ENCODE measurements around the gene TUBA3E.
"Not testable (repeated sequence)": the region's sequence is repeated elsewhere in the genome, so short reads cannot be mapped to it uniquely, and the experiment has no call there.

TUBA3E gene

DNA sequence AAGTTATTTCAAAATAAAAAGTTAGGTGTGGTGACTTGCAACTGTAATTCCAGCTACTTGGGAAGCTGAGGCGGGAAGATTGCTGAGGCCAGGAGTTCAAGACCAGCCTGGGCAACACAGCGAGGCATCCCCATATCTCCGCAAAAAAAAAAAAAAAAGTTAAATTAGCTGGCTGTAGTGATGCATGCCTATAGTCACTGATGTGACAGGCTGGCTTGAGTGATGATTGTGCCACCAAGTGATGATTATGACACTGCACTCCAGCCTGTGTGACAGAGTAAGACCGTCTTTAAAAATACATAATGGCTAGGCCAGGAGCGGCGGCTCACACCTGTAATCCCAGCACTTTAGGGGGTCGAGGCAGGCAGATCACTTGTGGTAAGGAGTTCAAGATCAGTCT is 28.3 kb downstream of the TUBA3E start:
- no peaks in the 10 kb centered on the region for H3K9me3 ChIP-seq
- H3K4me1 ChIP-seq = no peaks in the 10 kb centered on the region
- H4K20me1 ChIP-seq = peaks cover 58% of the 10 kb centered on the region
- H3K4me3 ChIP-seq = no peak overlapping the region
- H3K27ac ChIP-seq = no peak overlapping the region
- peaks cover 100% of the 10 kb centered on the region for H3K36me3 ChIP-seq
- no peak overlapping the region for H3K9ac ChIP-seq
- H3K27me3 ChIP-seq = no peaks in the 10 kb centered on the region
- no peak overlapping the region for H3K4me2 ChIP-seq
- TF ChIP-seq Cebpa-rat (IDR thresholded peaks at IDR 0.05) = no peak

GRCh38 chr2:130169163-130169562 is 29.1 kb downstream of the TUBA3E start:
- not testable (repeated sequence) for H3K27me3 ChIP-seq, H3K4me1 ChIP-seq, H3K9me3 ChIP-seq, H3K4me3 ChIP-seq, H3K4me2 ChIP-seq, H3K27ac ChIP-seq, H3K9ac ChIP-seq
- H3K36me3 ChIP-seq = peaks cover 100% of the 10 kb centered on the region
- H4K20me1 ChIP-seq = peaks cover 52% of the 10 kb centered on the region

DNA sequence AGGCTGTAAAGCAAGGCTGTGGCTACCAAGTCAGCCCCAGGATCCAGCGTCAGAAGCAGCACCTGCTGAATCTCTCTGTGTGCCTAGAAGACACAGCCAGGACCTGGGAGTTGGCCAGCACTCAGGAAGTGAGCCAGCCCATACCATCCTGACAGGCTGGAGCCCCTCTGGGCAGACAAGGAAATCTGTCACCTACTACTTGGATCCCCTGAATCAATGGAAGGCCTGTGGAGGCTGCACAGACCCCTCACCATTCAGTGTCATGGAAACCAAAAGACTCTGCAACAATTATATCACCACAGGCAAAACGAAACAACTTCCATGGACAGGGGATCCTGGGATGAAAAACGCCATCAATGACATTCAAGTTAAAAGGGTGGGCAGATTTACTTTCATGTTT is 31.6 kb downstream of the TUBA3E start:
- H3K9ac ChIP-seq, H3K4me1 ChIP-seq, H3K27me3 ChIP-seq, H3K27ac ChIP-seq, H3K9me3 ChIP-seq, H3K4me2 ChIP-seq, H3K4me3 ChIP-seq: not testable (repeated sequence)
- Histone ChIP-seq H4K20me1 (peaks cover 51% of the 10 kb centered on the region), H3K36me3 (peaks cover 96% of the 10 kb centered on the region)

GRCh38 chr2:130165293-130166016 is 32.8 kb downstream of the TUBA3E start:
- Histone ChIP-seq H3K36me3 (peaks cover 90% of the 10 kb centered on the region), H3K9me3 (no peaks in the 10 kb centered on the region), H3K27ac (no peak overlapping the region)

GRCh38 chr2:130162968-130163367 is 35.3 kb downstream of the TUBA3E start:
- H3K27ac ChIP-seq = no peak overlapping the region
- no peak overlapping the region for H3K4me3 ChIP-seq
- no peak for TF ChIP-seq Cebpa-rat (IDR thresholded peaks at IDR 0.05)
- H3K9me3 ChIP-seq = no peaks in the 10 kb centered on the region
- H3K27me3 ChIP-seq = no peaks in the 10 kb centered on the region
- no peak overlapping the region for H3K4me2 ChIP-seq
- peaks cover 83% of the 10 kb centered on the region for H3K36me3 ChIP-seq
- peaks cover 68% of the 10 kb centered on the region for H4K20me1 ChIP-seq
- peaks cover 33% of the 10 kb centered on the region for H3K4me1 ChIP-seq
- no peak overlapping the region for H3K9ac ChIP-seq

More at GRCh38 chr2:130165293-130166016, 32.8 kb downstream of the TUBA3E start:
- H3K4me2 ChIP-seq = no peak overlapping the region
- H4K20me1 ChIP-seq = peaks cover 51% of the 10 kb centered on the region
- no peaks in the 10 kb centered on the region for H3K27me3 ChIP-seq
- H3K4me3 ChIP-seq = no peak overlapping the region
- no peak for TF ChIP-seq Cebpa-rat (IDR thresholded peaks at IDR 0.05)
- H3K9ac ChIP-seq = no peak overlapping the region
- peaks cover 8% of the 10 kb centered on the region for H3K4me1 ChIP-seq

- H4K20me1 ChIP-seq = peaks cover 68% of the 10 kb centered on the region
- H3K36me3 ChIP-seq = peaks cover 78% of the 10 kb centered on the region
- not testable (repeated sequence) for H3K27ac ChIP-seq, H3K4me3 ChIP-seq, H3K27me3 ChIP-seq, H3K9me3 ChIP-seq, H3K4me2 ChIP-seq, H3K9ac ChIP-seq
- H3K4me1 ChIP-seq = peaks cover 38% of the 10 kb centered on the region
Measured at GRCh38 chr2:130162486-130162885, 35.8 kb downstream of the TUBA3E start.

DNA sequence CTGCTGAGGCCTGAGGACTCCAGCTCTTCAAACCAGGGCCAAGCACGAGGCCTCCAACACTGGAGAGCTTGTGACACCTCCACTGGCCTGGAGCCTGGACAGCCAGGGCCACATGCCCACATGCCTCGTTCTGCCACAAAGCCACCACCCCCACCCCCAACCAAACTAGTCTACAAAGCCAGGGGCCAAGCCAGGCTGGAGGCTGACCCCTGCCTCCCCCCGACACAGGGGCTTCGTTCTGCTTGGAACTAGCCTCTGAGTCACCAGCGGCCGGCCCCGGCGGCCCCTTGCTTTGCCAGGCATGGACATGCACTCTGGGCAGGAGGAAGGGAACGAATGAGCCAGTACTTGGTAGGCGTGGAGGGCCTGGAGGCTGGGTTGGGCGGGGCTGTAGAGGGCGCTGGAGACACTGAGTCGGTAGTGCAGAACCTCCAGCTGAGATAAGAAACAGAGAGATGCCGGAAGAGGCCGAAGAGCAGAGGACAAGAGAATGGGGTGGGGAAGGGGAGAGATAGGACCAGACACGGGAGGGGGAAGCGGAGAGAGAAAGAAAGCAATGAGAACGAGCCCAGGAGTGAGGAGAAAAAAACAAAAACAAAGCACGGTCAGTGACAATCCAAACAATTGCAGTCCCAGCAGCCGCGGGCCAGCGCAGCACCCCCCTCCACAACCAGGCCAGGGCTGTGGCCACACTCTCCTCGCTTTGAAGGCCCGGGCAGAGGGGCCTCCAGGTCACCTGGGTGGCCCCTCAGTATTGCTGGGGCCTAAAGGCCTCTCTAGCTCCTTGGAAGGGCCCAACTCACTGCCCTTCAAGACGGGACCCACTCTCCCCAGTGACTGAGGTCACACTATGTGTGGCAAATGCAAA is 37.2 kb downstream of the TUBA3E start:
- Histone ChIP-seq H3K4me2 (peak overlapping the region; percentile 26; the same call in 1 of the 2 replicates), H4K20me1 (peaks cover 74% of the 10 kb centered on the region), H3K36me3 (peaks cover 64% of the 10 kb centered on the region), H3K4me1 (peaks cover 52% of the 10 kb centered on the region)
- not testable (repeated sequence) for H3K9me3 ChIP-seq, H3K4me3 ChIP-seq, H3K27me3 ChIP-seq, H3K9ac ChIP-seq, H3K27ac ChIP-seq

DNA sequence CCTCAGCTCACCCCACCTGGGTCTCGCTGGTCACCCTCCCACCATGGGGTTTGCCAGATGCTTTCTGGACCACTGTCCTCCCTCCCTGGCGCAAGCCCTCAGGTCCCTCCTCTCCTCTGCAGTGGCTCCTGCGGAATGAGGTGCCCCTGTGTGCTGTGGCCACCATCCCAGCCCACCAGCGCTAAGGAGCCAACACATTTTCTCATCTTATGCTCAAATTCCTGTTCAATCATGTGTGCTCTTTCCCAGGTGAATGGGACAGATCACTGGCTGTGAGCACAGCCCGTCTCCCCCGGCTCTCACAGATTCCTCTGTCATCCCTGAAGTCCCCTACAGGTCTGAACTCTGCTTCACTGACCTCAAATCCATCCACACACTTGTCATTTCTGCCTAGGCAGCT is 38.1 kb downstream of the TUBA3E start:
- Histone ChIP-seq H3K36me3 (peaks cover 63% of the 10 kb centered on the region), H3K4me3 (no peak overlapping the region), H3K9ac (no peak overlapping the region), H3K9me3 (no peaks in the 10 kb centered on the region), H3K4me2 (peak overlapping the region; percentile 86; the same call in 1 of the 2 replicates), H3K4me1 (peaks cover 56% of the 10 kb centered on the region), H4K20me1 (peaks cover 77% of the 10 kb centered on the region), H3K27ac (no peak overlapping the region), H3K27me3 (no peaks in the 10 kb centered on the region)
- TF ChIP-seq Cebpa-rat (IDR thresholded peaks at IDR 0.05) = no peak

GRCh38 chr2:130159376-130159775 is 38.9 kb downstream of the TUBA3E start:
- peaks cover 56% of the 10 kb centered on the region for H3K4me1 ChIP-seq
- H3K9me3 ChIP-seq, H3K27me3 ChIP-seq, H3K4me3 ChIP-seq, H3K9ac ChIP-seq, H3K27ac ChIP-seq: not testable (repeated sequence)
- H3K4me2 ChIP-seq = peak overlapping the region; percentile 86
- peaks cover 81% of the 10 kb centered on the region for H4K20me1 ChIP-seq
- peaks cover 63% of the 10 kb centered on the region for H3K36me3 ChIP-seq

DNA sequence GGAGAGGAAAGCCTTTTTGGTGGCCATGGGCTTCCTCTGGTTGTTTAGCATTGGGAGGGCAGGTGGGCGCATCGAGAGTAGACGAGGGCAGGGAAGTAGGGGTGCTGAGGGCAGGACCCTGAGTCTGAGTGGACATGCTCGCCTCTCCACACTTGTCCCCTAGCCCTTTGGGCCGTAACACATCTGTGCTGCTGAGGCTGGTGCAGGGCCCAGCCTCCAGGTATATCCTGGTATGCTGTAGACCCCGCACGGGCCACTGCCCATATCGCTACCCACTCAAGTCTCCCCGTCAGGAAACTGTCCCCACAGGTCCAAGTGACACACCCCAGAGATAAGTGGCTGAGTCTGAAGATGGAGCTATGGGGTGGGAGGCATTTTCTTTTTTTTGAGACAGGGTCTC is 39.6 kb downstream of the TUBA3E start:
- Histone ChIP-seq H3K27ac (peak overlapping the region; percentile 92), H3K4me2 (peak overlapping the region; percentile 86), H3K9ac (0 out of 2 replicates have a peak overlapping the region, but pooled peaks have one; percentile 38), H3K27me3 (no peaks in the 10 kb centered on the region), H3K36me3 (peaks cover 63% of the 10 kb centered on the region), H3K4me3 (no peak overlapping the region), H4K20me1 (peaks cover 81% of the 10 kb centered on the region), H3K4me1 (peaks cover 56% of the 10 kb centered on the region), H3K9me3 (no peaks in the 10 kb centered on the region)
- TF ChIP-seq Cebpa-rat (IDR thresholded peaks at IDR 0.05) = no peak

All from BLaER1 (cell line).